HG03571 (cell line): Measurements from ENCODE around the gene PARM1.
A peak's percentile ranks its signal among the peaks of the same experiment; 100 is the strongest.

Source experiments
- ATAC-seq: cut with Tn5 transposase; IDR thresholded peaks from one replicate; pipeline ENCODE4 v1.9.1; 2021; ENCODE audit not compliant: unreplicated experiment

The PARM1 gene

DNA sequence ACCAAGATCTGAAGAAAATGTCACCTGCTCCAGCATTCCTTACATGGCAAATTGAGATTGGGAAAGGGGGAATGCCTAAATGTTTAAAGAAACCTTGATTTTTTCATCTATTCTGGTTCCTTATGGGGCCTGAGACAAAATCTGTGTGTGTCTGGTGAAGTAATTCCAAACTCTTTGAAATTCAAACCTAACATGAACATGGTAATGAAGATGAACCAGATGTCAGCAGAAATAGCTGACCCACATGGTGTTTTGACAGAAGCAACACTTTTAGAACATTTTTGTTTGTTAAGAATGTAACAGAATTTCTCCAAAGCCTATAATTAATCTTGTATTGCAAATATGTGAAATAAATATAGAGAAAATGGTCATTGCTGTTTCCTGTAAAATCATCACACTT, 133.0 kb downstream of the PARM1 start:
- no peak for ATAC-seq

- ATAC-seq = peak; percentile 78
Measured at GRCh38 chr4:75069493-75070074, 136.7 kb downstream of the PARM1 start.

DNA sequence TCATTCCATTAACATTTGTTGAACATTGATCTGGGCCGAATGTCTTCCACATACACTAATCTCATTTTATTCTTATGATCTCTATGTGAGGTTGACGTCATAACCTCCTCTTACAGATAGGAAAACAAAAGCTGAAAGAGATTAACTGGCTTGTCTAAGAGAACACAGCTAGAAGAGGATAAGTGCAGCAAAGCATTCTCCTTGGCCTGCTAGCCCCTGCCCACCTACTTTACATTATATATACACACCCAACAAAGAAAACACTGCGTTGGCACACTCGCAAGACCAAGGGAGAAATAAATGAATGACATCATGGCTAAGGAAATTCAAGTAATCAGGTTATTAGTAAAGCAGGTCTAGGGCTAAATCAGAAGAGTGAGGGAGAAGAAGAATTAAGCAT, 138.4 kb downstream of the PARM1 start:
- no peak for ATAC-seq

- ATAC-seq = no peak
Measured at GRCh38 chr4:75080888-75081287, 148.0 kb downstream of the PARM1 start.

DNA sequence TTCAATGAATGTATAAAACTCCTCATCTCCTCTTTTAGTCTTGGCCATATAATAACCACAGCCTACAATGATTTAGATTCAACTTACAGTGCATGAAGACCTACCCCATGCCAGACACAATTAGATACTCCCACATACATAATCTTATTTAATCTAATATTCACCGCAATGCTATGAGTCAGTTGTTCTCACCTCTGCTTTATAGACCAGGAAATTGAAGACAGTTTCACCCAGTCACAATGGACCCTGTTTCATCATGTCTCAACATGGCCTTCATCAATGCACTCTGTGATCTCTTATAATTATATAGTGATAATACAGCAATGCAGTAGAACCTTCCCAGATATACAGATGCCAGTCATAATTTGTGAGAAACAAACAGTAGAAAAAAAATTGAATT, 148.6 kb downstream of the PARM1 start:
- no peak for ATAC-seq

DNA sequence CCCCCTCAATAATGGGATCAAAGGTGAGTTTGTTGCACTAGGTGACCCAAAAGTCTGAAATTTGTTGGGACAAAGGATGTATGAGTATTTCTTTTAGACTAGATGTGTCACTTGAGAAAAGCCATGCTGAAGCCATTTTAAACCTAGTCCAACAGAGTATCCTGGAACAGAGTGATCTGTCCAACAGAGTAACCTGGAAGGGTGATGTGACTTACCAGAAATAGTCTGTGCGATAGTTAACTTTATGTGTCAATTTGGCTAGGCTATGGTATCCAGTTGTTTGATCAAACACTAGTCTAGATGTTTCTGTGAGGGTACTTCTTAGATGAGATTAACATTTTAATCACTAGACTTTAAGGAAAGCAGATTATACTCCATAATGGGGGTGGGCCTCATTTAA, 154.5 kb downstream of the PARM1 start:
- ATAC-seq = no peak

DNA sequence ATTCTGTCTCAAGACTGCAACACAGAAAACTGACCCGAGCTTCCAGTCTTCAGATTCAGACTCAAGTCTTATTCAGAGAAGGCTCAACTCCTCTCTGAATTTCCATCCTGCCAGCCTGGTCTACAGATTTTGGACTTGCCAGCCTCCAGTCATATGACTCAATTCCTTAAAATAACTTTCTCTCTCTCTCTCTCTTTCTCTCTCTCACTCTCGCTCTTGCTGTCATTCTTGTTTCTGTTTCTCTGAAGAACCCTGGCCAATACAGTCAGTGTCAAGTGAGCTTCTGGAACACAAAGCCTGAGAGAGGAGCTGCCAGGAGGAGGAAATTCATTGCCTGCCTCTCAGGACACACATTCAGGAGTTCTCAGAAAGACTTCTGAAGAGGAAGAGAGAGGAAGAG, 154.9 kb downstream of the PARM1 start:
- ATAC-seq = no peak

DNA sequence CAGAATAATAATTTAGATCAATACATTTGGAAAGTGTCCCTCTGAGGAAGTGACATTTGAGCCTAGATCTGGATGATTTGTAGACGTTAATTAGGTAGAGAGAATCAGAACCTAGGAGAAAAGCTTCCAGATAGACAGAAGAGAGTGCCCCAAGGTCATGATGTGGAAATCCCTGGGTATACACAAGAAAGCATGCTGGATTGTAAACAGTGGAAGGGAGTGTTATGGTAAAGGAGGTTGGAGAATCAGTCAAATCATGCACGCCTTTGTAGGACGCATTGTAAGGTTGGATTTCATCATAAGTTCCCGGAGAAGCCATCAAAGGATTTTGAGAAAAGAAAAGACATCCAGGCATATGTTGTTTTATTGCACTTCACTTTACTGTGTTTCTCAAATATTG, 156.3 kb downstream of the PARM1 start:
- ATAC-seq = no peak

DNA sequence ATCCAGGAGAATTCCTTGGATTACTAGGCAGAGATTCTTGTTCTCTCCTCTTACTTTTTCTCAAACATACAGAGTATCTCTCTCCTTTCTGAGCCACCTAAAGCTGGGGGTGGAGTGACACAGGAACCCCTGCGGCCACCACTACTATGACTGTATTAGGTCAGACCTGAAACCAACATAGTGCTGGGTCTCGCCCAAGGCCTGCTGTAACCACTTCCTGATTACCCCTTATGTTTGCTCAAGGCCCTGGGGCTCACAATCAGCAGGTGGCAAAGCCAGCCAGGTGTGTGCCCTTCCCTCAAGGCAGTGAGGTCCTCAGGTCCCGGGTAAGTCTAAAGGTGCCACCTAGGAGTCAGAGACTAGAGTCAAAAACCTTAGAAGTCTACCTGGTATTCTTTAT, 166.4 kb downstream of the PARM1 start:
- ATAC-seq = peak; percentile 96
